ENCODE data around the gene CSTB.

GRCh38 chr21:43762303-43763128 lies 13.6 kb downstream of the CSTB start:
- TF ChIP-seq, protein P1, sequence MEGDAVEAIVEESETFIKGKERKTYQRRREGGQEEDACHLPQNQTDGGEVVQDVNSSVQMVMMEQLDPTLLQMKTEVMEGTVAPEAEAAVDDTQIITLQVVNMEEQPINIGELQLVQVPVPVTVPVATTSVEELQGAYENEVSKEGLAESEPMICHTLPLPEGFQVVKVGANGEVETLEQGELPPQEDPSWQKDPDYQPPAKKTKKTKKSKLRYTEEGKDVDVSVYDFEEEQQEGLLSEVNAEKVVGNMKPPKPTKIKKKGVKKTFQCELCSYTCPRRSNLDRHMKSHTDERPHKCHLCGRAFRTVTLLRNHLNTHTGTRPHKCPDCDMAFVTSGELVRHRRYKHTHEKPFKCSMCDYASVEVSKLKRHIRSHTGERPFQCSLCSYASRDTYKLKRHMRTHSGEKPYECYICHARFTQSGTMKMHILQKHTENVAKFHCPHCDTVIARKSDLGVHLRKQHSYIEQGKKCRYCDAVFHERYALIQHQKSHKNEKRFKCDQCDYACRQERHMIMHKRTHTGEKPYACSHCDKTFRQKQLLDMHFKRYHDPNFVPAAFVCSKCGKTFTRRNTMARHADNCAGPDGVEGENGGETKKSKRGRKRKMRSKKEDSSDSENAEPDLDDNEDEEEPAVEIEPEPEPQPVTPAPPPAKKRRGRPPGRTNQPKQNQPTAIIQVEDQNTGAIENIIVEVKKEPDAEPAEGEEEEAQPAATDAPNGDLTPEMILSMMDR (conservative IDR thresholded peaks at IDR 0.05), result no peak
- TF ChIP-seq EZH2 (IDR thresholded peaks at IDR 0.05; ENCODE audit: low read depth), result no peak
